ENCODE data around the gene PRDM1. TPM values are rescaled to one million over a fixed set of nuclear protein-coding genes. Genes with fewer than 3 reads are reported as not detected.
"Not testable (repeated sequence)": the region's sequence is repeated elsewhere in the genome, so short reads cannot be mapped to it uniquely, and the experiment has no call there.

Gene PRDM1
- total RNA-seq, 2 donors from 2014 or later = 1.3 to 2.6 TPM

DNA sequence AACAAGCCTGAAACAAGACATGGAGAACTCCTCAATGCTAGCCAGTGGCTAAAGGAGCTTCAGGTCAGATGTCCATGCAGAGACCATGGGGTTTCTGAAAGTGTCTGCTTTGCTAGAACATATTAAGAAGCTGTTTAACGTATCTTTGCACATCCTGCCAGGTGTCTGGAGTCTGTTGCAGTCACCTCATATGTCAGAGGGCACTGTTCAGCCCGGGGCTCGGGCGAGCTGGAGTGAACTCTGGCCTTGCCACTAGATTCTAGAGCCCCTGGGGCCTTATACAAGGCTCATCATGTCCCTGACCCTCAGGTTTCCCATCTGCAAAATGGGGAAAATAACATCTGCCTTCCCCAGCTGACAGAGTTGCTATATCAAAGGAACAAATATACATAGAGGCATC lies 59.0 kb downstream of the PRDM1 start:
- no peaks in the 10 kb centered on the region for H3K36me3 ChIP-seq (replicated peaks in 1 of 2; ENCODE audit: insufficient read depth in 1 of 2, low read depth in 2 of 2)
- ATAC-seq (no peak), DNase-seq (no peak)
- H3K27ac ChIP-seq = no peak overlapping the region
- no peak overlapping the region for H3K4me3 ChIP-seq
- H3K9me3 ChIP-seq = no peaks in the 10 kb centered on the region
- WGBS, 2 donors = 54 to 73% methylated on average over 4 of the region's 4 CpGs
- H3K27me3 ChIP-seq = no peaks in the 10 kb centered on the region
- intact Hi-C loops (cut with DNase I) = no loop called here
- TF ChIP-seq, protein P1, sequence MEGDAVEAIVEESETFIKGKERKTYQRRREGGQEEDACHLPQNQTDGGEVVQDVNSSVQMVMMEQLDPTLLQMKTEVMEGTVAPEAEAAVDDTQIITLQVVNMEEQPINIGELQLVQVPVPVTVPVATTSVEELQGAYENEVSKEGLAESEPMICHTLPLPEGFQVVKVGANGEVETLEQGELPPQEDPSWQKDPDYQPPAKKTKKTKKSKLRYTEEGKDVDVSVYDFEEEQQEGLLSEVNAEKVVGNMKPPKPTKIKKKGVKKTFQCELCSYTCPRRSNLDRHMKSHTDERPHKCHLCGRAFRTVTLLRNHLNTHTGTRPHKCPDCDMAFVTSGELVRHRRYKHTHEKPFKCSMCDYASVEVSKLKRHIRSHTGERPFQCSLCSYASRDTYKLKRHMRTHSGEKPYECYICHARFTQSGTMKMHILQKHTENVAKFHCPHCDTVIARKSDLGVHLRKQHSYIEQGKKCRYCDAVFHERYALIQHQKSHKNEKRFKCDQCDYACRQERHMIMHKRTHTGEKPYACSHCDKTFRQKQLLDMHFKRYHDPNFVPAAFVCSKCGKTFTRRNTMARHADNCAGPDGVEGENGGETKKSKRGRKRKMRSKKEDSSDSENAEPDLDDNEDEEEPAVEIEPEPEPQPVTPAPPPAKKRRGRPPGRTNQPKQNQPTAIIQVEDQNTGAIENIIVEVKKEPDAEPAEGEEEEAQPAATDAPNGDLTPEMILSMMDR (IDR thresholded peaks at IDR 0.05) = no peak
- no peak for TF ChIP-seq POLR2A (IDR thresholded peaks at IDR 0.05)
- H3K4me1 ChIP-seq = no peaks in the 10 kb centered on the region

- DNase-seq (no peak), ATAC-seq (no peak)
- Histone ChIP-seq H3K27ac (no peak overlapping the region), H3K9me3 (no peaks in the 10 kb centered on the region), H3K4me1 (no peaks in the 10 kb centered on the region), H3K27me3 (no peaks in the 10 kb centered on the region), H3K4me3 (no peak overlapping the region), H3K36me3 (replicated peaks in 1 of 2; ENCODE audit: insufficient read depth in 1 of 2, low read depth in 2 of 2) (no peaks in the 10 kb centered on the region)
- WGBS, 2 donors = 29 to 30% methylated on average over 7 of the region's 7 CpGs
- intact Hi-C loops (cut with DNase I) = no loop called here
- TF ChIP-seq, protein P1 (IDR thresholded peaks at IDR 0.05) = no peak
- TF ChIP-seq POLR2A (IDR thresholded peaks at IDR 0.05) = no peak
These were observed 59.6 kb downstream of the PRDM1 start for GRCh38 chr6:106145741-106146227.

DNA sequence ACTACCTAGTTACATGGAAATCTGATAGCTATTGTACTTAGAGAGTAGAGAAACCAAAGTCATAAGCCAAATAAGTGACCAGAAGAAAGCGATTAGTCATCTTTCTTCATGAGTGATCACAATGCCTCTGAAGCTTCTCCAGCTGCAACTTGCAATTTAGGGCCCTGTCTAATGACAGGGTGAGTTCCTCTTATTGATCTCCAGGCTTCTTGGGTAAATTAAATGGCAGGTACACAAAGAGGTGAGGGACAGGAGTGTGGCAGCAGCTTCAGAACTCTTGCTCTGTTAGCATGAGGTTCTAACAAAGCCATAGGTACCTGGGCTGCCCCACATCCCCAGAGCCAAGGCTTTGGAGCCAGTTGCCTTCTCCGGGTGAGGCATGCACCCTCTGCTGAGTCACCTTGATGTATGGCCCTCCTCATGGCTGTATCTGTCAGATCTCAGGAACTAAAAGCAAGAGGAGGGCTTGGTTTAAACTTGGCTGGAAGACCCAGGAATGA lies 60.8 kb downstream of the PRDM1 start:
- 79 to 85% methylated on average over 2 of the region's 2 CpGs for WGBS, 2 donors
- ATAC-seq (no peak), DNase-seq (no peak)
- TF ChIP-seq, protein P1 (IDR thresholded peaks at IDR 0.05) = no peak
- no peak for TF ChIP-seq POLR2A (IDR thresholded peaks at IDR 0.05)
- Histone ChIP-seq H3K4me3 (no peak overlapping the region), H3K4me1 (no peaks in the 10 kb centered on the region), H3K9me3 (no peaks in the 10 kb centered on the region), H3K27ac (no peak overlapping the region), H3K36me3 (replicated peaks in 1 of 2; ENCODE audit: insufficient read depth in 1 of 2, low read depth in 2 of 2) (no peaks in the 10 kb centered on the region), H3K27me3 (no peaks in the 10 kb centered on the region)
- intact Hi-C loops (cut with DNase I) = no loop called here

DNA sequence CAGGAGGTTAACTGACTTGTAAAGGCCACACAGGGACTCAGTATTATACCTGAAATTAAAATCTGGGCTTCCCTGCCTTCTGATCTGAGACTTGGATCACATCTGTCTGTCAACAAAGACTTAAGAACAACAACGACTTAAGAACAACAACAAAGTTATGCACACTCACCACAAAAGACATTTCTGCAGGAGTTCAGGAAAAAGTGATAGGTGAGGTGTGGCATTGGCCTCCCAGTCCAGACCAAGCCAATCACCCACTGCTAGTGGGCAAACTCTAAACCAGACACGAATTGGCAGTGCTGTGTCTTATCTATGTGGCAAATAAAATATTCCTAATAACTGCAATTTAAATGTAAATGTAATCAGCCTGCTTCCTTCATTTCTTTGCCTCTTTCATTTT lies 61.3 kb downstream of the PRDM1 start:
- Histone ChIP-seq H3K9me3 (no peaks in the 10 kb centered on the region), H3K27me3 (no peaks in the 10 kb centered on the region), H3K36me3 (replicated peaks in 1 of 2; ENCODE audit: insufficient read depth in 1 of 2, low read depth in 2 of 2) (no peaks in the 10 kb centered on the region), H3K27ac (no peak overlapping the region), H3K4me3 (no peak overlapping the region), H3K4me1 (no peaks in the 10 kb centered on the region)
- TF ChIP-seq, protein P1 (IDR thresholded peaks at IDR 0.05) = no peak
- TF ChIP-seq POLR2A (IDR thresholded peaks at IDR 0.05) = no peak
- DNase-seq (no peak), ATAC-seq (no peak)
- intact Hi-C loops (cut with DNase I) = no loop called here
- 29 to 45% methylated on average over 1 to 2 of the region's 2 CpGs for whole genome bisulfite sequencing, 2 donors

DNA sequence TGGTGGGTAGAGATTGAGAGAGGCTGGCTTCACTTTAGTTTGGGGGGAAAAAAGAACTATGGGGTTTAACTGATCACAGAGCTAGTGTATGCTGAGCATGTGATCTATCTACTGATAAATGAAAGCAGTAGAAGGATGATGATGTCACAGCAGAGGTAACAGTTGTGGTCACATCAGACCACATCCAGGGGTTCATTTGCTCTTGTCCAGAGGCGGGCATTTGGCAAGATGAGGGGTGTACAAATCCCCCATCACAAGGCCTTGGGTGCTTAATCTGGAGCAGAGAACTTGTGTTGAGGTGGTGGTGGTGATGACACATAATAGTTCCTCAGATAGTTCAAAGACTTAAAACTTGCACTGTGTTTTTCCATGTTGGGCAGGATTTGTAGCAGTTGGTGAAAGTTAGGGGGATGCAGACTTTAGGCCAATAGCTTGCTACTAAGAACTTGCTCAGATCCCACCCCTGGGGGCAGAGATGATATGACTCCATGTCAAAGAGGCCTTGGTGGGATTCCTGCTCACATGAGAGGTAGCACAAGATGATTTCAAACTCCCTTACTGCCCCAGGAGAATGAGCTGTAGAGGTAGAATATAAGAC lies 63.4 kb downstream of the PRDM1 start:
- no peaks in the 10 kb centered on the region for H3K36me3 ChIP-seq (replicated peaks in 1 of 2; ENCODE audit: insufficient read depth in 1 of 2, low read depth in 2 of 2)
- no peak overlapping the region for H3K4me3 ChIP-seq
- no peak overlapping the region for H3K27ac ChIP-seq
- DNase-seq (no peak), ATAC-seq (no peak)
- H3K27me3 ChIP-seq = no peaks in the 10 kb centered on the region
- intact Hi-C loops (cut with DNase I) = no loop called here
- no peak for TF ChIP-seq POLR2A (IDR thresholded peaks at IDR 0.05)
- TF ChIP-seq, protein P1 (IDR thresholded peaks at IDR 0.05) = no peak
- no peaks in the 10 kb centered on the region for H3K4me1 ChIP-seq
- no peaks in the 10 kb centered on the region for H3K9me3 ChIP-seq
- WGBS, 2 donors = 50 to 73% methylated on average over 1 of the region's 1 CpG

- H3K27me3 ChIP-seq; DNase-seq; H3K36me3 ChIP-seq (replicated peaks in 1 of 2; ENCODE audit: insufficient read depth in 1 of 2, low read depth in 2 of 2); H3K4me3 ChIP-seq; H3K27ac ChIP-seq; ATAC-seq; H3K4me1 ChIP-seq; intact Hi-C loops (cut with DNase I); H3K9me3 ChIP-seq: not testable (repeated sequence)
- 64 to 68% methylated on average over 3 of the region's 3 CpGs for WGBS, 2 donors
These were observed 66.3 kb downstream of the PRDM1 start for GRCh38 chr6:106152476-106152875.

All from body of pancreas (tissue), 4 donors.